HEK293 (cell line): ENCODE data around the gene HEBP2.

Experiments
- CTCF ChIA-PET: fragments of 350-600 bp; formaldehyde crosslinking; extraction: SDS; loops from one replicate; lab custom pipeline; 2021; ENCODE audit warnings: antibody characterized with exemption; lab: Yijun Ruan, JAX
- POLR2A ChIA-PET: fragments of 300-600 bp; formaldehyde crosslinking; extraction: SDS; loops from one replicate; lab custom pipeline; 2020; ENCODE audit warnings: antibody characterized with exemption, inconsistent platforms; lab: Yijun Ruan, JAX
- H3K27ac ChIP-seq: fragments of 200-500 bp; sonication (Bioruptor generic); 2 replicates; pipeline ENCODE4 v1.5.1; 2014; ENCODE audit warnings: low read depth, low read length, control low read depth, inconsistent platforms; ENCODE audit errors: extremely low read depth
- H3K36me3 ChIP-seq, 2 experiments: fragments of 200-500 bp in 1 of 2; sonication (Bioruptor generic) in 1 of 2; 1 replicate in 1 of 2; 2 replicates in 1 of 2; pipeline ENCODE4 v1.5.1; 2014 to 2017; ENCODE audit warnings: inconsistent platforms in 2 of 2, low read length in 2 of 2; ENCODE audit not compliant: control insufficient read depth in 2 of 2, insufficient read depth in 1 of 2
- H3K4me1 ChIP-seq: fragments of 200-500 bp; sonication (Bioruptor generic); 2 replicates; pipeline ENCODE4 v1.5.1; 2014; ENCODE audit warnings: mild to moderate bottlenecking, low read length, inconsistent platforms; ENCODE audit not compliant: control insufficient read depth, insufficient read depth
- H3K4me3 ChIP-seq: 2 replicates; pipeline ENCODE4 v1.5.1; 2011; ENCODE audit warnings: low read depth, mild to moderate bottlenecking, control low read depth, low read length, moderate library complexity
- H3K9me3 ChIP-seq: fragments of 200-500 bp; sonication (Bioruptor generic); 2 replicates; pipeline ENCODE4 v1.5.1; 2014; ENCODE audit warnings: low read depth, low read length, inconsistent platforms; ENCODE audit not compliant: control insufficient read depth, insufficient read depth
- EGR2 ChIP-seq: fragments of 450-650 bp; formaldehyde crosslinking; IDR thresholded peaks from 2 replicates; pipeline ENCODE4 v1.5.1; 2016; ENCODE audit warnings: low read depth, missing biosample characterization, missing genetic modification characterization
- MZF1 ChIP-seq: fragments of 450-650 bp; formaldehyde crosslinking; IDR thresholded peaks from 2 replicates; pipeline ENCODE4 v1.5.1; 2017; ENCODE audit warnings: missing biosample characterization, missing genetic modification characterization, borderline replicate concordance
- SALL2 ChIP-seq: fragments of 450-650 bp; formaldehyde crosslinking; IDR thresholded peaks from 2 replicates; pipeline ENCODE4 v1.5.0; 2017; ENCODE audit warnings: missing biosample characterization, mild to moderate bottlenecking, missing genetic modification characterization, borderline replicate concordance
- ZBTB1 ChIP-seq: fragments of 450-650 bp; formaldehyde crosslinking; IDR thresholded peaks from 2 replicates; pipeline ENCODE4 v1.5.1; 2016; ENCODE audit warnings: missing biosample characterization, missing genetic modification characterization
- ZBTB20 ChIP-seq: fragments of 450-650 bp; formaldehyde crosslinking; IDR thresholded peaks from 2 replicates; pipeline ENCODE4 v1.5.1; 2016; ENCODE audit warnings: missing biosample characterization, missing genetic modification characterization
- ZBTB7A ChIP-seq: fragments of 450-650 bp; formaldehyde crosslinking; IDR thresholded peaks from 2 replicates; pipeline ENCODE4 v1.5.1; 2016; ENCODE audit warnings: low read depth, missing biosample characterization, missing genetic modification characterization
- ZFP3 ChIP-seq: fragments of 450-650 bp; formaldehyde crosslinking; IDR thresholded peaks from 2 replicates; pipeline ENCODE4 v1.5.1; 2016; ENCODE audit warnings: low read depth, missing biosample characterization, missing genetic modification characterization
- ZNF266 ChIP-seq: fragments of 450-650 bp; formaldehyde crosslinking; IDR thresholded peaks from 2 replicates; pipeline ENCODE4 v1.5.1; 2016; ENCODE audit warnings: missing biosample characterization, missing genetic modification characterization, low read depth
- ZNF311 ChIP-seq: fragments of 450-650 bp; formaldehyde crosslinking; IDR thresholded peaks from 2 replicates; pipeline ENCODE4 v1.5.1; 2017; ENCODE audit warnings: missing biosample characterization, missing genetic modification characterization, borderline replicate concordance
- ZNF324 ChIP-seq: fragments of 450-650 bp; formaldehyde crosslinking; IDR thresholded peaks from 2 replicates; pipeline ENCODE4 v1.5.1; 2016; ENCODE audit warnings: missing biosample characterization, missing genetic modification characterization
- ZNF404 ChIP-seq: fragments of 450-650 bp; formaldehyde crosslinking; IDR thresholded peaks from 2 replicates; pipeline ENCODE4 v1.5.1; 2017; ENCODE audit warnings: missing biosample characterization, missing genetic modification characterization
- ZNF558 ChIP-seq: fragments of 450-650 bp; formaldehyde crosslinking; IDR thresholded peaks from 2 replicates; pipeline ENCODE4 v1.5.1; 2016; ENCODE audit warnings: missing biosample characterization, missing genetic modification characterization
- ZNF624 ChIP-seq: fragments of 450-650 bp; formaldehyde crosslinking; IDR thresholded peaks from 2 replicates; pipeline ENCODE4 v1.5.1; 2017; ENCODE audit warnings: missing biosample characterization, missing genetic modification characterization
- ZNF660 ChIP-seq: fragments of 450-650 bp; IDR thresholded peaks from 2 replicates; pipeline ENCODE4 v1.5.1; 2018; ENCODE audit warnings: missing biosample characterization, mild to moderate bottlenecking, missing genetic modification characterization
- ZNF777 ChIP-seq: fragments of 450-650 bp; formaldehyde crosslinking; IDR thresholded peaks from 2 replicates; pipeline ENCODE4 v1.5.1; 2017; ENCODE audit warnings: missing biosample characterization, missing genetic modification characterization, borderline replicate concordance
- ZNF785 ChIP-seq: fragments of 450-650 bp; formaldehyde crosslinking; IDR thresholded peaks from 2 replicates; pipeline ENCODE4 v1.5.1; 2016; ENCODE audit warnings: missing biosample characterization, missing genetic modification characterization
- ZNF792 ChIP-seq: fragments of 450-650 bp; formaldehyde crosslinking; IDR thresholded peaks from 2 replicates; pipeline ENCODE4 v1.5.1; 2016; ENCODE audit warnings: missing biosample characterization, missing genetic modification characterization
- TF ChIP-seq, protein P1 (sequence below): fragments of 450-650 bp; formaldehyde crosslinking; IDR thresholded peaks from 2 replicates; pipeline ENCODE4 v1.5.1; 2016; ENCODE audit warnings: missing biosample characterization, missing genetic modification characterization
- TF ChIP-seq, protein P2 (sequence below): fragments of 450-650 bp; formaldehyde crosslinking; IDR thresholded peaks from 2 replicates; pipeline ENCODE4 v1.5.1; 2016; ENCODE audit warnings: missing biosample characterization, missing genetic modification characterization
- TF ChIP-seq, protein P3 (sequence below): fragments of 450-650 bp; formaldehyde crosslinking; IDR thresholded peaks from 2 replicates; pipeline ENCODE4; 2016; ENCODE audit warnings: missing biosample characterization, missing genetic modification characterization
- TF ChIP-seq, protein P4 (sequence below): fragments of 450-650 bp; formaldehyde crosslinking; conservative IDR thresholded peaks from 2 replicates; pipeline ENCODE4 v1.5.1; 2016; ENCODE audit warnings: low read depth, missing biosample characterization, missing genetic modification characterization

Gene HEBP2

DNA sequence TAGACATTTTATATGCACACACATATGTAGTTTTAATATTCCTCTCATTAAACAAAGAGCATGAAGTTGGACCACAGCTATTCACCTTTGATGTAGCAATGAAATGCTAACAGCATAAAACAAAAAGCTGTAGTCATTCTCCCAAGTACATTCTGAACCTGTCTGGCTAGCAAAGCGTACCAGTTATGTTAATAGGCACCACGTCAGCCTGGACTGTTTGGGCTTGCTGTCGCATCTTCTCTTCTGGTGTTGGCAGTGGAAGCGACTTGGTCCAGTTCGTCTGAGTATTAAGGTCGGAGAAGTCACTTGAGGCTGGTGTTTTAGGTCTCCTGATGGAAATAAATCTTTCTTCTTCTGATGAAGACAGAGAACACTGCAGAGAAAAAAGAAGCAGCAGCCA lies 42.8 kb downstream of the HEBP2 start:
- ChIA-PET POLR2A (interaction anchor here (1.0 kb wide), 1 partner anchor 10 kb away, joined by 3 read pairs; no protein-coding TSS in a partner anchor), CTCF (interaction anchor here (0.7 to 1.9 kb wide), 4 partner anchors 20 to 142 kb away, joined by 3 to 5 read pairs (median 4); no protein-coding TSS in a partner anchor)
- no peaks in the 10 kb centered on the region for H3K9me3 ChIP-seq
- H3K27ac ChIP-seq = no peak overlapping the region
- H3K36me3 ChIP-seq = peaks cover 0 to 11% of the 10 kb centered on the region in 2 experiments; a peak in 2 of 3 replicates
- no peaks in the 10 kb centered on the region for H3K4me1 ChIP-seq
- TF ChIP-seq ZNF324 (tag by site-specific recombination) (no peak), EGR2 (tag by site-specific recombination) (no peak), ZNF777 (no peak), ZNF311 (tag by site-specific recombination) (no peak), ZFP3 (no peak), ZBTB20 (tag by site-specific recombination) (no peak), SALL2 (tag by site-specific recombination) (no peak), ZNF404 (tag by site-specific recombination) (no peak), ZNF660 (tag by site-specific recombination) (no peak), ZBTB1 (tag by site-specific recombination) (no peak), MZF1 (no peak), ZNF266 (tag by site-specific recombination) (no peak), ZNF792 (tag by site-specific recombination) (no peak), ZNF624 (tag by site-specific recombination) (no peak)
- TF ChIP-seq, protein P1, sequence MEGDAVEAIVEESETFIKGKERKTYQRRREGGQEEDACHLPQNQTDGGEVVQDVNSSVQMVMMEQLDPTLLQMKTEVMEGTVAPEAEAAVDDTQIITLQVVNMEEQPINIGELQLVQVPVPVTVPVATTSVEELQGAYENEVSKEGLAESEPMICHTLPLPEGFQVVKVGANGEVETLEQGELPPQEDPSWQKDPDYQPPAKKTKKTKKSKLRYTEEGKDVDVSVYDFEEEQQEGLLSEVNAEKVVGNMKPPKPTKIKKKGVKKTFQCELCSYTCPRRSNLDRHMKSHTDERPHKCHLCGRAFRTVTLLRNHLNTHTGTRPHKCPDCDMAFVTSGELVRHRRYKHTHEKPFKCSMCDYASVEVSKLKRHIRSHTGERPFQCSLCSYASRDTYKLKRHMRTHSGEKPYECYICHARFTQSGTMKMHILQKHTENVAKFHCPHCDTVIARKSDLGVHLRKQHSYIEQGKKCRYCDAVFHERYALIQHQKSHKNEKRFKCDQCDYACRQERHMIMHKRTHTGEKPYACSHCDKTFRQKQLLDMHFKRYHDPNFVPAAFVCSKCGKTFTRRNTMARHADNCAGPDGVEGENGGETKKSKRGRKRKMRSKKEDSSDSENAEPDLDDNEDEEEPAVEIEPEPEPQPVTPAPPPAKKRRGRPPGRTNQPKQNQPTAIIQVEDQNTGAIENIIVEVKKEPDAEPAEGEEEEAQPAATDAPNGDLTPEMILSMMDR (tag by site-specific recombination) = no peak
- TF ChIP-seq, protein P2, sequence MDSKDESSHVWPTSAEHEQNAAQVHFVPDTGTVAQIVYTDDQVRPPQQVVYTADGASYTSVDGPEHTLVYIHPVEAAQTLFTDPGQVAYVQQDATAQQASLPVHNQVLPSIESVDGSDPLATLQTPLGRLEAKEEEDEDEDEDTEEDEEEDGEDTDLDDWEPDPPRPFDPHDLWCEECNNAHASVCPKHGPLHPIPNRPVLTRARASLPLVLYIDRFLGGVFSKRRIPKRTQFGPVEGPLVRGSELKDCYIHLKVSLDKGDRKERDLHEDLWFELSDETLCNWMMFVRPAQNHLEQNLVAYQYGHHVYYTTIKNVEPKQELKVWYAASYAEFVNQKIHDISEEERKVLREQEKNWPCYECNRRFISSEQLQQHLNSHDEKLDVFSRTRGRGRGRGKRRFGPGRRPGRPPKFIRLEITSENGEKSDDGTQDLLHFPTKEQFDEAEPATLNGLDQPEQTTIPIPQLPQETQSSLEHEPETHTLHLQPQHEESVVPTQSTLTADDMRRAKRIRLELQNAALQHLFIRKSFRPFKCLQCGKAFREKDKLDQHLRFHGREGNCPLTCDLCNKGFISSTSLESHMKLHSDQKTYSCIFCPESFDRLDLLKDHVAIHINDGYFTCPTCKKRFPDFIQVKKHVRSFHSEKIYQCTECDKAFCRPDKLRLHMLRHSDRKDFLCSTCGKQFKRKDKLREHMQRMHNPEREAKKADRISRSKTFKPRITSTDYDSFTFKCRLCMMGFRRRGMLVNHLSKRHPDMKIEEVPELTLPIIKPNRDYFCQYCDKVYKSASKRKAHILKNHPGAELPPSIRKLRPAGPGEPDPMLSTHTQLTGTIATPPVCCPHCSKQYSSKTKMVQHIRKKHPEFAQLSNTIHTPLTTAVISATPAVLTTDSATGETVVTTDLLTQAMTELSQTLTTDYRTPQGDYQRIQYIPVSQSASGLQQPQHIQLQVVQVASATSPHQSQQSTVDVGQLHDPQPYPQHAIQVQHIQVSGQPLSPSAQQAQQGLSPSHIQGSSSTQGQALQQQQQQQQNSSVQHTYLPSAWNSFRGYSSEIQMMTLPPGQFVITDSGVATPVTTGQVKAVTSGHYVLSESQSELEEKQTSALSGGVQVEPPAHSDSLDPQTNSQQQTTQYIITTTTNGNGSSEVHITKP (tag by site-specific recombination) = no peak
- TF ChIP-seq, protein P3, sequence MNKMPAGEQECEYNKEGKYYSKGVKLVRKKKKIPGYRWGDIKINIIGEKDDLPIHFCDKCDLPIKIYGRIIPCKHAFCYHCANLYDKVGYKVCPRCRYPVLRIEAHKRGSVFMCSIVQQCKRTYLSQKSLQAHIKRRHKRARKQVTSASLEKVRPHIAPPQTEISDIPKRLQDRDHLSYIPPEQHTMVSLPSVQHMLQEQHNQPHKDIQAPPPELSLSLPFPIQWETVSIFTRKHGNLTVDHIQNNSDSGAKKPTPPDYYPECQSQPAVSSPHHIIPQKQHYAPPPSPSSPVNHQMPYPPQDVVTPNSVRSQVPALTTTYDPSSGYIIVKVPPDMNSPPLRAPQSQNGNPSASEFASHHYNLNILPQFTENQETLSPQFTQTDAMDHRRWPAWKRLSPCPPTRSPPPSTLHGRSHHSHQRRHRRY (tag by site-specific recombination) = no peak
- no peak overlapping the region for H3K4me3 ChIP-seq

DNA sequence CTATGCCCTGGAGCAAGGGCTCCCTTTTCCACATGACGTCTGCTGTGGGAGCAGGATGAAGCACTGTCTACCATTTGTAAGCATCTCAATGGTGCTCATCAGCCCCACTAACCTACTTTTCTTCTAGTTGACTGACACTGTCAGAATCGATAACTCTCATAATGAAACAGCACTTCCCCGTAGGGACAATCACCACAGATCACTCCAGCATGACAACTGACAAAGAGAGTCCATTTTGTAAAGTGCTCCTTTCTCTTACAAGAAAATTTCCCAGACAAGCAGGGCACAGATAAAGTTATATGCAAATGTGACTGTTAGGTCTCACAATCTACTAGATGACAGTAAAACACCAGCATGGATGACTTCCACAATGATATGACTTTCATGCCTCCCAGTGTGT lies 46.4 kb downstream of the HEBP2 start:
- H3K36me3 ChIP-seq = peaks cover 0 to 5% of the 10 kb centered on the region in 2 experiments; a peak in 2 of 3 replicates
- CTCF ChIA-PET = interaction anchor here (0.5 to 2.6 kb wide), 7 partner anchors 8 to 322 kb away, joined by 3 to 12 read pairs (median 3); no protein-coding TSS in a partner anchor
- TF ChIP-seq ZNF660 (tag by site-specific recombination) = no peak
- no peak for TF ChIP-seq ZFP3
- no peak for TF ChIP-seq ZNF785 (tag by site-specific recombination)
- no peak for TF ChIP-seq ZBTB7A (tag by site-specific recombination)
- TF ChIP-seq, protein P1 (tag by site-specific recombination) = no peak
- no peak for TF ChIP-seq ZNF558 (tag by site-specific recombination)
- TF ChIP-seq, protein P4, sequence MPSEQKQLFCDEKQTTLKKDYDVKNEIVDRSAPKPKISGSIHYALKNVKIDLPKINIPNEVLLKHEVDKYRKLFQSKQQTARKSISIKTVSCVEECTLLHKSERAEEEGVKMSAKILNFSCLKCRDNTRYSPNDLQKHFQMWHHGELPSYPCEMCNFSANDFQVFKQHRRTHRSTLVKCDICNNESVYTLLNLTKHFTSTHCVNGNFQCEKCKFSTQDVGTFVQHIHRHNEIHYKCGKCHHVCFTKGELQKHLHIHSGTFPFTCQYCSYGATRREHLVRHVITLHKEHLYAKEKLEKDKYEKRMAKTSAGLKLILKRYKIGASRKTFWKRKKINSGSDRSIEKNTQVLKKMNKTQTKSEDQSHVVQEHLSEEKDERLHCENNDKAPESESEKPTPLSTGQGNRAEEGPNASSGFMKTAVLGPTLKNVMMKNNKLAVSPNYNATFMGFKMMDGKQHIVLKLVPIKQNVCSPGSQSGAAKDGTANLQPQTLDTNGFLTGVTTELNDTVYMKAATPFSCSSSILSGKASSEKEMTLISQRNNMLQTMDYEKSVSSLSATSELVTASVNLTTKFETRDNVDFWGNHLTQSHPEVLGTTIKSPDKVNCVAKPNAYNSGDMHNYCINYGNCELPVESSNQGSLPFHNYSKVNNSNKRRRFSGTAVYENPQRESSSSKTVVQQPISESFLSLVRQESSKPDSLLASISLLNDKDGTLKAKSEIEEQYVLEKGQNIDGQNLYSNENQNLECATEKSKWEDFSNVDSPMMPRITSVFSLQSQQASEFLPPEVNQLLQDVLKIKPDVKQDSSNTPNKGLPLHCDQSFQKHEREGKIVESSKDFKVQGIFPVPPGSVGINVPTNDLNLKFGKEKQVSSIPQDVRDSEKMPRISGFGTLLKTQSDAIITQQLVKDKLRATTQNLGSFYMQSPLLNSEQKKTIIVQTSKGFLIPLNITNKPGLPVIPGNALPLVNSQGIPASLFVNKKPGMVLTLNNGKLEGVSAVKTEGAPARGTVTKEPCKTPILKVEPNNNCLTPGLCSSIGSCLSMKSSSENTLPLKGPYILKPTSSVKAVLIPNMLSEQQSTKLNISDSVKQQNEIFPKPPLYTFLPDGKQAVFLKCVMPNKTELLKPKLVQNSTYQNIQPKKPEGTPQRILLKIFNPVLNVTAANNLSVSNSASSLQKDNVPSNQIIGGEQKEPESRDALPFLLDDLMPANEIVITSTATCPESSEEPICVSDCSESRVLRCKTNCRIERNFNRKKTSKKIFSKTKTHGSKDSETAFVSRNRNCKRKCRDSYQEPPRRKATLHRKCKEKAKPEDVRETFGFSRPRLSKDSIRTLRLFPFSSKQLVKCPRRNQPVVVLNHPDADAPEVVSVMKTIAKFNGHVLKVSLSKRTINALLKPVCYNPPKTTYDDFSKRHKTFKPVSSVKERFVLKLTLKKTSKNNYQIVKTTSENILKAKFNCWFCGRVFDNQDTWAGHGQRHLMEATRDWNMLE (tag by site-specific recombination) = no peak

More for the DNA sequence above, 46.4 kb downstream of the HEBP2 start:
- Histone ChIP-seq H3K9me3 (no peaks in the 10 kb centered on the region), H3K4me3 (no peak overlapping the region), H3K4me1 (no peaks in the 10 kb centered on the region), H3K27ac (no peak overlapping the region)
- POLR2A ChIA-PET = no interaction called here
